Kidney (tissue), 14 donors: ENCODE results near the gene ATP2C2. TPM values are rescaled to one million over a fixed set of nuclear protein-coding genes. Genes with fewer than 3 reads are reported as not detected.

Experiments
- DNase-seq, 5 donors: peaks; one replicate each; pipeline ENCODE4 v3.0.0-alpha.2; 2013 to 2020
- FAIRE-seq: peaks from 2 replicates; lab custom pipeline; 2012; peaks lifted over from hg19 to GRCh38; lab: Jason Lieb, UNC
- H3K27ac ChIP-seq, 2 donors: one replicate each; pipeline ENCODE4 v1.7.0; 2013; ENCODE audit warnings: low read depth in 2 of 2, low read length in 2 of 2, inconsistent platforms in 1 of 2
- H3K27me3 ChIP-seq: one replicate; pipeline ENCODE4 v1.7.1; 2013; ENCODE audit warnings: low read length, inconsistent platforms; ENCODE audit not compliant: control insufficient read depth, insufficient read depth
- H3K36me3 ChIP-seq, 3 donors: one replicate each; pipeline versions ENCODE4 v1.7.0 to v1.7.1; 2013; ENCODE audit warnings: low read length in 3 of 3, control low read depth in 1 of 3, inconsistent platforms in 1 of 3; ENCODE audit not compliant: insufficient read depth in 3 of 3, control insufficient read depth in 2 of 3
- H3K4me1 ChIP-seq, 3 donors: one replicate each; pipeline versions ENCODE4 v1.7.0 to v1.7.1; 2013; ENCODE audit warnings: low read length in 3 of 3, inconsistent platforms in 1 of 3, low read depth in 1 of 3; ENCODE audit not compliant: control insufficient read depth in 2 of 3, insufficient read depth in 2 of 3
- H3K4me3 ChIP-seq, 3 donors: one replicate each; pipeline versions ENCODE4 v1.7.0 to v1.8.1; 2013; ENCODE audit warnings: low read length in 3 of 3, control low read depth in 1 of 3, inconsistent platforms in 1 of 3
- H3K9ac ChIP-seq, 3 donors: one replicate each; pipeline versions ENCODE4 v1.7.0 to v1.7.1; 2013; ENCODE audit warnings: low read length in 3 of 3, control low read depth in 1 of 3, inconsistent platforms in 1 of 3
- H3K9me3 ChIP-seq, 3 donors: one replicate each; pipeline versions ENCODE4 v1.7.0 to v1.7.1; 2013; ENCODE audit warnings: low read length in 3 of 3, control low read depth in 1 of 3, inconsistent platforms in 1 of 3; ENCODE audit not compliant: control insufficient read depth in 2 of 3, insufficient read depth in 1 of 3
- CTCF ChIP-seq: IDR thresholded peaks from 3 replicates; pipeline ENCODE4 v1.5.1; 2012; ENCODE audit warnings: mild to moderate bottlenecking, moderate library complexity, borderline replicate concordance; ENCODE audit not compliant: insufficient read depth; ENCODE audit errors: extremely low read depth
- intact Hi-C: fragments of 100-400 bp; cut with DNase I; formaldehyde crosslinking; loops from one replicate; pipeline ENCODE4 v1.11.1; 2022
- polyA plus RNA-seq: library from polyadenylated mRNA; stranded (reverse); fragments of 350-450 nt; fragmentation: Illumina TruSeq; extraction: RNeasy Lipid Tissue Mini Kit (QIAGEN cat#74804); gene quantifications from one replicate; pipeline ENCODE4 v1.2.3, GENCODE V29; 2014; ENCODE audit warnings: low read depth, low replicate concordance; ENCODE audit not compliant: insufficient read depth
- total RNA-seq: library from RNA; stranded (reverse); fragmentation: NEBNext Ultra II Directional; extraction: Animal tissue kit (Norgen Biotek cat#: 25700); gene quantifications from one replicate; pipeline ENCODE4 v1.2.1, GENCODE V29; 2021
- donor health status: control.
- donor health status: control.
- donor health status: control.
- donor health status: control.
- donor health status: control.
- donor health status: DM: yes; HTN: yes; CAD: no.
- donor health status: Normal renal cell carcinoma (clear cell type).

Gene ATP2C2
- total and polyA plus RNA-seq, 2 donors from 2014 or later: 2.2 to 2.6 TPM

GRCh38 chr16:84455031-84455430, 86.7 kb downstream of the ATP2C2 start:
- intact Hi-C loops: no loop called here
- TF ChIP-seq CTCF: no peak
- Histone ChIP-seq H3K27me3 (no peaks in the 10 kb centered on the region), H3K4me3 (no peak overlapping the region), H3K36me3 (no peaks in the 10 kb centered on the region), H3K27ac (no peak overlapping the region), H3K4me1 (no peaks in the 10 kb centered on the region), H3K9ac (no peak overlapping the region), H3K9me3 (no peaks in the 10 kb centered on the region)
- FAIRE-seq (no peak), DNase-seq (peak in 1 of 5 donors; percentile 27)

GRCh38 chr16:84458606-84459532, 90.5 kb downstream of the ATP2C2 start:
- no peak overlapping the region for H3K27ac ChIP-seq
- intact Hi-C loops: no loop called here
- TF ChIP-seq CTCF: no peak
- no peaks in the 10 kb centered on the region for H3K9me3 ChIP-seq
- peak in 1 of 5 donors; percentile 31 for DNase-seq
- H3K36me3 ChIP-seq: peaks cover 0 to 4% (median 0%) of the 10 kb centered on the region in 3 donors
- no peaks in the 10 kb centered on the region for H3K4me1 ChIP-seq
- no peak for FAIRE-seq
- H3K9ac ChIP-seq: no peak overlapping the region
- no peak overlapping the region for H3K4me3 ChIP-seq
- H3K27me3 ChIP-seq: no peaks in the 10 kb centered on the region

GRCh38 chr16:84459533-84459894, 91.2 kb downstream of the ATP2C2 start:
- H3K36me3 ChIP-seq: peaks cover 0 to 4% (median 0%) of the 10 kb centered on the region in 3 donors
- H3K27ac ChIP-seq: no peak overlapping the region
- H3K4me1 ChIP-seq: no peaks in the 10 kb centered on the region
- H3K4me3 ChIP-seq: no peak overlapping the region
- H3K9ac ChIP-seq: no peak overlapping the region
- TF ChIP-seq CTCF: no peak
- DNase-seq (no peak), FAIRE-seq (no peak)
- intact Hi-C loops: no loop called here
- H3K9me3 ChIP-seq: no peaks in the 10 kb centered on the region
- no peaks in the 10 kb centered on the region for H3K27me3 ChIP-seq
